Natural killer cell (primary cell): ENCODE measurements around the gene FNDC3B. TPM values are rescaled to one million over a fixed set of nuclear protein-coding genes. Genes with fewer than 3 reads are reported as not detected.

Source experiments
- ATAC-seq, 3 donors: fragments of 150-1000 bp in 2 of 3; fragments of 200-7000 bp in 1 of 3; cut with Tn5 transposase; 1 replicate in 1 of 3; 2 replicates in 2 of 3; pipeline ENCODE4 v1.10.0; 2021; ENCODE audit warnings: mild to moderate bottlenecking in 2 of 3, moderate library complexity in 2 of 3
- DNase-seq, 2 donors: peaks; one replicate each; pipeline versions ENCODE4 v3.0.0 to v3.0.0-alpha.2; 2013 to 2021; ENCODE audit warnings: mixed read lengths in 1 of 2
- H3K27ac ChIP-seq: one replicate; pipeline ENCODE4 v1.5.1; 2013; ENCODE audit warnings: mild to moderate bottlenecking, low read length
- H3K27me3 ChIP-seq: one replicate; pipeline ENCODE4 v1.6.1; 2013; ENCODE audit warnings: low read length; ENCODE audit not compliant: control insufficient read depth, insufficient read depth
- H3K36me3 ChIP-seq: one replicate; pipeline ENCODE4 v1.6.1; 2013; ENCODE audit warnings: low read length; ENCODE audit not compliant: control insufficient read depth, insufficient read depth
- H3K4me1 ChIP-seq: one replicate; pipeline ENCODE4 v1.6.1; 2013; ENCODE audit warnings: low read length; ENCODE audit not compliant: control insufficient read depth, insufficient read depth
- H3K4me3 ChIP-seq: one replicate; pipeline ENCODE4 v1.5.1; 2013; ENCODE audit warnings: low read length
- H3K9me3 ChIP-seq: one replicate; pipeline ENCODE4 v1.6.1; 2013; ENCODE audit warnings: low read length; ENCODE audit not compliant: control insufficient read depth, insufficient read depth
- H3K27ac Mint-ChIP-seq, 2 donors: one replicate each; pipeline ENCODE4 v1.8.0; 2022; ENCODE audit warnings: mild to moderate bottlenecking in 2 of 2, mixed read lengths in 2 of 2, moderate library complexity in 1 of 2
- H3K27me3 Mint-ChIP-seq, 2 donors: one replicate each; pipeline ENCODE4 v1.8.0; 2022; ENCODE audit warnings: low read depth in 2 of 2, mixed read lengths in 2 of 2
- H3K36me3 Mint-ChIP-seq: one replicate; pipeline ENCODE4 v1.8.0; 2022; ENCODE audit warnings: mixed read lengths
- H3K4me1 Mint-ChIP-seq, 2 donors: one replicate each; pipeline ENCODE4 v1.8.0; 2022; ENCODE audit warnings: mixed read lengths in 2 of 2
- H3K4me3 Mint-ChIP-seq: one replicate; pipeline ENCODE4 v1.8.0; 2022; ENCODE audit warnings: mild to moderate bottlenecking, moderate library complexity, mixed read lengths
- H3K9me3 Mint-ChIP-seq, 2 donors: one replicate each; pipeline ENCODE4 v1.8.0; 2022; ENCODE audit warnings: mixed read lengths in 2 of 2
- CTCF ChIP-seq: fragments of 200-600 bp; IDR thresholded peaks from one replicate; pipeline ENCODE4 v1.8.0; 2022; ENCODE audit warnings: antibody characterized with exemption
- WGBS: methylation state at CpG from one replicate; pipeline ENCODE4 v1.1.7; 2013; ENCODE audit warnings: missing lambda C conversion rate; ENCODE audit not compliant: insufficient coverage; 5-methylcytosine and 5-hydroxymethylcytosine counted together
- intact Hi-C: fragments of 100-400 bp; cut with micrococcal nuclease; formaldehyde crosslinking; loops from one replicate; pipeline ENCODE4 v1.14.2; 2022
- total RNA-seq, 4 donors: library from RNA; stranded (reverse); fragments of 120-200 nt in 1 of 4; gene quantifications; one replicate each; pipeline versions ENCODE4 v1.2.3 to v1.2.4, GENCODE V29; 2013 to 2022

The FNDC3B gene
- total RNA-seq, 3 donors from 2014 or later (not counting 1 experiment from before 2014, with no cell fraction given): 154 to 214 (median 206) TPM

GRCh38 chr3:172347895-172348679, 308.7 kb downstream of the FNDC3B start:
- TF ChIP-seq CTCF: no peak
- H3K9me3 ChIP-seq: no peaks in the 10 kb centered on the region
- DNase-seq (no peak), ATAC-seq (no peak)
- Mint-ChIP-seq H3K27ac (peak overlapping the region in 1 of 2 donors; percentile 46), H3K27me3 (no peaks in the 10 kb centered on the region), H3K4me1 (peaks cover 14 to 19% of the 10 kb centered on the region in 2 donors), H3K4me3 (no peak overlapping the region), H3K9me3 (no peaks in the 10 kb centered on the region), H3K36me3 (peaks cover 41% of the 10 kb centered on the region)
- H3K4me1 ChIP-seq: no peaks in the 10 kb centered on the region
- intact Hi-C loops: no loop called here
- H3K27ac ChIP-seq: no peak overlapping the region
- 84% methylated on average over 3 of the region's 3 CpGs for WGBS
- H3K4me3 ChIP-seq: no peak overlapping the region
- H3K27me3 ChIP-seq: no peaks in the 10 kb centered on the region
- H3K36me3 ChIP-seq: peaks cover 76% of the 10 kb centered on the region

GRCh38 chr3:172351895-172352466, 312.6 kb downstream of the FNDC3B start:
- WGBS: 98% methylated on average over 8 of the region's 9 CpGs
- Mint-ChIP-seq H3K27ac (peak overlapping the region; percentile 60 to 62), H3K36me3 (peaks cover 38% of the 10 kb centered on the region), H3K9me3 (no peaks in the 10 kb centered on the region), H3K4me3 (no peak overlapping the region), H3K27me3 (no peaks in the 10 kb centered on the region), H3K4me1 (peaks cover 19 to 25% of the 10 kb centered on the region in 2 donors)
- Histone ChIP-seq H3K4me3 (no peak overlapping the region), H3K4me1 (no peaks in the 10 kb centered on the region), H3K27me3 (no peaks in the 10 kb centered on the region), H3K36me3 (peaks cover 58% of the 10 kb centered on the region), H3K27ac (no peak overlapping the region), H3K9me3 (no peaks in the 10 kb centered on the region)
- ATAC-seq (no peak), DNase-seq (no peak)
- no peak for TF ChIP-seq CTCF
- intact Hi-C loops: no loop called here

GRCh38 chr3:172352786-172353185, 313.4 kb downstream of the FNDC3B start:
- DNase-seq (no peak), ATAC-seq (no peak)
- intact Hi-C loops: no loop called here
- 99% methylated on average over 10 of the region's 10 CpGs for WGBS
- no peaks in the 10 kb centered on the region for H3K27me3 ChIP-seq
- H3K4me3 ChIP-seq: no peak overlapping the region
- peak overlapping the region; percentile 4 for H3K4me3 Mint-ChIP-seq
- no peaks in the 10 kb centered on the region for H3K4me1 ChIP-seq
- no peaks in the 10 kb centered on the region for H3K9me3 Mint-ChIP-seq
- H3K36me3 Mint-ChIP-seq: peaks cover 35% of the 10 kb centered on the region
- H3K27me3 Mint-ChIP-seq: no peaks in the 10 kb centered on the region
- H3K4me1 Mint-ChIP-seq: peaks cover 19 to 27% of the 10 kb centered on the region in 2 donors
- peaks cover 52% of the 10 kb centered on the region for H3K36me3 ChIP-seq
- H3K27ac Mint-ChIP-seq: peak overlapping the region in 1 of 2 donors; percentile 43
- TF ChIP-seq CTCF: no peak
- no peak overlapping the region for H3K27ac ChIP-seq
- H3K9me3 ChIP-seq: no peaks in the 10 kb centered on the region
